Esophagus muscularis mucosa (tissue), 4 donors: ENCODE data around the gene STAU1. TPM values are rescaled to one million over a fixed set of nuclear protein-coding genes. Genes with fewer than 3 reads are reported as not detected.

ENCODE experiments used
- DNase-seq: peaks from one replicate; pipeline ENCODE4 v3.0.0-alpha.2; 2017; ENCODE audit errors: extremely low spot score
- H3K27ac ChIP-seq, 4 donors: fragments of 200-600 bp; sonication (generic); replicated peaks in 1 of 4; 1 replicate in 3 of 4; 2 replicates in 1 of 4; pipeline ENCODE4 v1.5.1; 2016 to 2019; ENCODE audit warnings: mild to moderate bottlenecking in 1 of 4
- H3K27me3 ChIP-seq, 4 donors: fragments of 200-600 bp; sonication (generic); one replicate each; pipeline versions ENCODE4 v1.5.1 to v1.6.0; 2016 to 2019
- H3K36me3 ChIP-seq, 4 donors: fragments of 200-600 bp; sonication (generic); one replicate each; pipeline ENCODE4 v1.5.1; 2016 to 2019
- H3K4me1 ChIP-seq, 4 donors: fragments of 200-600 bp; sonication (generic); one replicate each; pipeline ENCODE4 v1.5.1; 2016 to 2019
- H3K4me3 ChIP-seq, 4 donors: fragments of 200-600 bp; sonication (generic); 1 replicate in 2 of 4; 2 replicates in 2 of 4; pipeline ENCODE4 v1.5.1; 2016 to 2019; ENCODE audit warnings: mild to moderate bottlenecking in 4 of 4, moderate library complexity in 1 of 4
- H3K9me3 ChIP-seq, 4 donors: fragments of 200-600 bp; sonication (generic); 1 replicate in 3 of 4; 2 replicates in 1 of 4; pipeline ENCODE4 v1.5.1; 2016 to 2019
- EP300 ChIP-seq: sonication (generic); formaldehyde crosslinking; IDR thresholded peaks from one replicate; pipeline ENCODE4 v1.6.1; 2017; ENCODE audit warnings: antibody characterized with exemption
- POLR2A ChIP-seq: fragments of 450-650 bp; IDR thresholded peaks from one replicate; pipeline ENCODE4 v1.6.1; 2017; ENCODE audit warnings: antibody characterized with exemption, moderate library complexity, mild to moderate bottlenecking, low read depth
- POLR2AphosphoS5 ChIP-seq, 2 donors: sonication (generic); formaldehyde crosslinking; IDR thresholded peaks; one replicate each; pipeline ENCODE4 v1.6.1; 2017; ENCODE audit warnings: antibody characterized with exemption in 2 of 2
- WGBS: methylation state at CpG from one replicate; pipeline ENCODE4 v1.1.5; 2018; 5-methylcytosine and 5-hydroxymethylcytosine counted together
- intact Hi-C: fragments of 100-400 bp; cut with DNase I; formaldehyde crosslinking; loops from one replicate; pipeline ENCODE4 v1.15.1; 2023
- total RNA-seq, 4 donors: library from RNA; depleted of rRNA; stranded (reverse); fragments of >200 nt; gene quantifications; one replicate each; pipeline versions ENCODE4 v1.1.0 to v1.2.1, GENCODE V29; 2016
- TF ChIP-seq, protein P1 (sequence below), 3 experiments: fragments of 200-600 bp in 2 of 3; fragments of 450-650 bp in 1 of 3; sonication (generic) in 2 of 3; IDR thresholded peaks; one replicate each; pipeline ENCODE4 v1.5.1; 2017 to 2019; ENCODE audit warnings: antibody characterized with exemption in 3 of 3, mild to moderate bottlenecking in 2 of 3, moderate library complexity in 1 of 3

The STAU1 gene
- total RNA-seq, 4 donors from 2014 or later, result 103 to 118 (median 115) TPM

GRCh38 chr20:49151436-49151835, 36.7 kb downstream of the STAU1 start:
- whole genome bisulfite sequencing, result 79% methylated on average over 6 of the region's 6 CpGs
- Histone ChIP-seq H3K36me3 (peaks cover 22 to 63% (median 56%) of the 10 kb centered on the region in 4 donors), H3K4me3 (no peak overlapping the region), H3K9me3 (no peaks in the 10 kb centered on the region), H3K27me3 (no peaks in the 10 kb centered on the region), H3K4me1 (peaks cover 0 to 11% (median 7%) of the 10 kb centered on the region in 4 donors), H3K27ac (no peak overlapping the region)
- intact Hi-C loops, result no loop called here
- no peak for DNase-seq
- no peak for TF ChIP-seq EP300

DNA sequence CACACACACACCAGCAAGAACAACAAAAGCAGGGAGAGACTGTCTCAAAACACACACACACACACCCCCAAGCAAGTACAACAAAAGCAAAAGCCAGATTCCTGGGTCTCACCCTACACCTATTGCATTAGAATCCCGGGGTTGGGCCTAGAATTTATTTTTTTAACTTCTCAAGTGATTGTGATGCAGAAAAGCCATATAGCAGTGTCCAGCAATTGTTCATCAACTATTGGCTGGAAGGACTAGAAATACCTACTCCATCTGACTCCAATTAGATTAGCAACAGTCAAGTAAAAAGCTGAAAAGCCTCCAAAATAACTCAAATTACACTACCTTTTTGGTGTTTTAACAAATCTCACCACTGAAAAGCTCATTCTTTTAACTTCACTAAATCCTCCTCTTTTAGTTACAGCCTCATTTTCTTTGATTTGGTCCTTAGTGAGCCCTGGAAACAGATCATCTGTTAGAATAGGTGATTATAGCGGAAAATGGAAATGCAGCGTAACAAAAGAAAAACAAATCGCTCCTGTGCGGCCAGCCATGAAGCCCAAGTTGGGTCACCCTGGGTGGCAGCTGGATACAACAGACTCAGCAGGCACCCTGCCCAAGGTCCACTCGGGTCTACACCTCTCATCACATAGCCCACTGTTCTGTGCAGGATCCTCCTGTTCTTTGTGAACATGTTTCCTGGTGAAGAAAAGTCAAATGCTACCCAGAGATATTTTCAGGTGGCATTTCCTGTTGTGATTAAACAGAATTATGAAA, 38.7 kb downstream of the STAU1 start:
- H3K4me1 ChIP-seq, result peaks cover 0 to 13% (median 3%) of the 10 kb centered on the region in 4 donors
- TF ChIP-seq EP300 (no peak), POLR2A (no peak), POLR2AphosphoS5 (IDR thresholded peaks at IDR 0.05) (no peak)
- TF ChIP-seq, protein P1, sequence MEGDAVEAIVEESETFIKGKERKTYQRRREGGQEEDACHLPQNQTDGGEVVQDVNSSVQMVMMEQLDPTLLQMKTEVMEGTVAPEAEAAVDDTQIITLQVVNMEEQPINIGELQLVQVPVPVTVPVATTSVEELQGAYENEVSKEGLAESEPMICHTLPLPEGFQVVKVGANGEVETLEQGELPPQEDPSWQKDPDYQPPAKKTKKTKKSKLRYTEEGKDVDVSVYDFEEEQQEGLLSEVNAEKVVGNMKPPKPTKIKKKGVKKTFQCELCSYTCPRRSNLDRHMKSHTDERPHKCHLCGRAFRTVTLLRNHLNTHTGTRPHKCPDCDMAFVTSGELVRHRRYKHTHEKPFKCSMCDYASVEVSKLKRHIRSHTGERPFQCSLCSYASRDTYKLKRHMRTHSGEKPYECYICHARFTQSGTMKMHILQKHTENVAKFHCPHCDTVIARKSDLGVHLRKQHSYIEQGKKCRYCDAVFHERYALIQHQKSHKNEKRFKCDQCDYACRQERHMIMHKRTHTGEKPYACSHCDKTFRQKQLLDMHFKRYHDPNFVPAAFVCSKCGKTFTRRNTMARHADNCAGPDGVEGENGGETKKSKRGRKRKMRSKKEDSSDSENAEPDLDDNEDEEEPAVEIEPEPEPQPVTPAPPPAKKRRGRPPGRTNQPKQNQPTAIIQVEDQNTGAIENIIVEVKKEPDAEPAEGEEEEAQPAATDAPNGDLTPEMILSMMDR (IDR thresholded peaks at IDR 0.05), result no peak
- no peaks in the 10 kb centered on the region for H3K9me3 ChIP-seq
- intact Hi-C loops, result loop anchor here (5.0 kb wide), 1 partner anchor 33 kb away; no protein-coding TSS in a partner anchor
- H3K27me3 ChIP-seq, result no peaks in the 10 kb centered on the region
- 93% methylated on average over 6 of the region's 6 CpGs for whole genome bisulfite sequencing
- peaks cover 22 to 72% (median 63%) of the 10 kb centered on the region in 4 donors for H3K36me3 ChIP-seq
- H3K27ac ChIP-seq, result no peak overlapping the region
- DNase-seq, result no peak
- H3K4me3 ChIP-seq, result no peak overlapping the region

DNA sequence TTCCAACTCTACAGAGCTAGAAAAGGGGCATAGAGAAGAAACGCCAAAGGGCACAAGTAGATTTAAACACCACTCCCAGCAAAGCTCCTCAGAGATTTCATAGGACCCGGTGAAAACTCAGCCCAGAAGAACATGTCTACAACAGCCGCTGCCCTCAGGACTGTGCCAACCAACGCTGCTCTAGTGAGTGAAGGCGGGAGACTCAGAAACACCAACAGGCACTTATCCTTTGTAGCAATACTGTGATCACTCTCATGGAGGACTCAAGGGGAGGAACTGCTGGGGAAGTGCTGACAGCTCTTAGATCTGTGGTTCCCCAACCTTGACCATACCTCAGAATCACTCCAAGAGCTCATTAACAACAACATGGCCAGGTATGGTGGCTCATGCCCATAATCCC, 39.5 kb downstream of the STAU1 start:
- DNase-seq, result no peak
- Histone ChIP-seq H3K4me1 (peaks cover 0 to 13% (median 3%) of the 10 kb centered on the region in 4 donors), H3K27ac (no peak overlapping the region), H3K36me3 (peaks cover 24 to 81% (median 67%) of the 10 kb centered on the region in 4 donors), H3K9me3 (no peaks in the 10 kb centered on the region), H3K27me3 (no peaks in the 10 kb centered on the region), H3K4me3 (no peak overlapping the region)
- WGBS, result 96% methylated on average over 5 of the region's 5 CpGs
- TF ChIP-seq POLR2A (no peak), EP300 (no peak), POLR2AphosphoS5 (IDR thresholded peaks at IDR 0.05) (no peak)
- TF ChIP-seq, protein P1 (IDR thresholded peaks at IDR 0.05), result no peak
- intact Hi-C loops, result loop anchor here (5.0 kb wide), 1 partner anchor 34 kb away; no protein-coding TSS in a partner anchor

- no peaks in the 10 kb centered on the region for H3K27me3 ChIP-seq
- no peak overlapping the region for H3K4me3 ChIP-seq
- no peak for DNase-seq
- peaks cover 0 to 20% (median 8%) of the 10 kb centered on the region in 4 donors for H3K4me1 ChIP-seq
- WGBS, result 90% methylated on average over 8 of the region's 8 CpGs
- H3K36me3 ChIP-seq, result peaks cover 22 to 77% (median 57%) of the 10 kb centered on the region in 4 donors
- TF ChIP-seq POLR2A (no peak), EP300 (no peak), POLR2AphosphoS5 (IDR thresholded peaks at IDR 0.05) (no peak)
- TF ChIP-seq, protein P1 (IDR thresholded peaks at IDR 0.05), result no peak
- intact Hi-C loops, result loop anchor here (5.0 kb wide), 1 partner anchor 35 kb away; no protein-coding TSS in a partner anchor
- no peak overlapping the region for H3K27ac ChIP-seq
- H3K9me3 ChIP-seq, result no peaks in the 10 kb centered on the region
Measured at GRCh38 chr20:49147296-49147695, 40.8 kb downstream of the STAU1 start.

DNA sequence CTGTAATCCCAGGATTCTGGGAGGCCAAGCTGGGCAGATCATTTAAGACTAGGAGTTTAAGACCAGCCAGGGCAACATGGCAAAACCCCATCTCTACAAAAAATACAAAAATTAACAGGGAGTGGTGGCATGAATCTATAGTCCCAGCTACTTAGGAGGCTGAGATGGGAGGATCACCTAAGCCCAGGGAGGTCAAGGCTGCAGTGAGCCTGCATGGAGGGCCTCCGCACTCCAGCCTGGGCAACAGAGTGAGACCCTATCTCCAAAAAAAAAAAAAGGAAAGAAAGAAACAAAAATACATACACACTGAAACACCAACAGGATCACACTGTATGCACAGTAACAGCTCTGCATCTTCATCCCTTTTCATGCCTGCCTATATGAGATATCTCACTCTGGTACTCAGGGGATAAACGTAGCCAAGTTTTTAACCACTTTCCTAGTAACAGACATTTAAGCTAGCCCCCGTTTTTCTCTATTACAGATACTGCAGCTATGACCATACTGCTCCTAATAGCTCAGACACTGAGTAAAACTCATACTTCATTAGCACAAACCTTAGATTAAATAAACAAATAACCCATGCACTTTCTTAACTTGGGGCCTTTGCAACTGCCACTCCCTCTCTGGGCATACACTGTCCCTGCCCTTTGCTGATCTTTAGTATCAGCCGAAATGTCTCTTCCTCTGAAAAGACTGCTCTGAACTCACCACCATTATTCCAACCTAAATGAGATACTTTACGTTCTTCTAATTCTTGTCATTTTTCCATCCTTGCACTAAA, 41.5 kb downstream of the STAU1 start:
- H3K27ac ChIP-seq, result no peak overlapping the region
- DNase-seq, result no peak
- TF ChIP-seq EP300 (no peak), POLR2A (no peak), POLR2AphosphoS5 (IDR thresholded peaks at IDR 0.05) (no peak)
- TF ChIP-seq, protein P1 (IDR thresholded peaks at IDR 0.05), result no peak
- H3K27me3 ChIP-seq, result no peaks in the 10 kb centered on the region
- intact Hi-C loops, result loop anchor here (5.0 kb wide), 1 partner anchor 36 kb away; no protein-coding TSS in a partner anchor
- peaks cover 0 to 20% (median 9%) of the 10 kb centered on the region in 4 donors for H3K4me1 ChIP-seq
- H3K36me3 ChIP-seq, result peaks cover 22 to 72% (median 52%) of the 10 kb centered on the region in 4 donors
- WGBS, result 81% methylated on average over 5 of the region's 5 CpGs
- no peak overlapping the region for H3K4me3 ChIP-seq
- H3K9me3 ChIP-seq, result no peaks in the 10 kb centered on the region
